ENCODE data around the gene PITPNB. TPM values are rescaled to one million over a fixed set of nuclear protein-coding genes. Genes with fewer than 3 reads are reported as not detected.

The PITPNB gene
- total RNA-seq, result 40.2 TPM
- long read RNA-seq, partial matches to known transcripts, result 1 of 127 reads
- long read RNA-seq, other reads (novel, unspliced or antisense), result 123 of 127 reads

GRCh38 chr22:27919222-27919941, at the start of gene PITPNB:
TSS of gene PITPNB (minus strand) at chr22:27919256. CDS start at chr22:27919191, 65 bp downstream.
- DNase-seq (peak; percentile 98), ATAC-seq (ENCODE audit: poor library complexity) (peak; percentile 98)
- intact Hi-C loops (cut with DNase I), result loop anchor here (5.0 kb wide), 1 partner anchor 73 kb away; no protein-coding TSS in a partner anchor

- DNase-seq, result no peak
- no peak for ATAC-seq (ENCODE audit: poor library complexity)
- intact Hi-C loops (cut with DNase I), result no loop called here
Measured at GRCh38 chr22:27966168-27967064, 47.4 kb upstream of the PITPNB start.

GRCh38 chr22:27962268-27963044, 43.4 kb upstream of the PITPNB start:
- ATAC-seq (ENCODE audit: poor library complexity) (peak; percentile 55), DNase-seq (no peak)
- intact Hi-C loops (cut with DNase I), result no loop called here

DNA sequence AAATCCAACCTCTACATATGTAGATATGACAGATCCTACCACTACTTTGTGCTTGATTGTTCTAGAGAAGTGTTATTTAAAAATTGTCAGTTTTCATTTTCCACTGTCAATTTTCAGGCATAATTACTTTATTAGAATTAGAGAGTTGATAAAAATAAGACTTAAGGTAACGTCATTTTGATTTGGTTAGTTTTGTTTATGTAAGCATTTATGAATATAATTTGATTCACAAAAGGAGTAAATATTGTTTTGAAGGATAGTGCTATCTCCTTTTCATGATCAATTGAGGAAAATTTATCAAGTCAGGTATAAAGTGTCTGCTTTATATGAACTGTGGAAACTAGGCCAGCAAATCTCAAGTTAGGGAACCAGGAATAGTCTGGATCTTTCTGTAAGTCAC, 42.6 kb upstream of the PITPNB start:
- DNase-seq (no peak), ATAC-seq (ENCODE audit: poor library complexity) (no peak)
- intact Hi-C loops (cut with DNase I), result no loop called here

- DNase-seq, result no peak
- no peak for ATAC-seq (ENCODE audit: poor library complexity)
- intact Hi-C loops (cut with DNase I), result no loop called here
Measured at GRCh38 chr22:27961182-27961581, 42.1 kb upstream of the PITPNB start.

- intact Hi-C loops (cut with DNase I), result no loop called here
- ATAC-seq (ENCODE audit: poor library complexity) (peak; percentile 77), DNase-seq (no peak)
Measured at GRCh38 chr22:27959335-27960090, 40.5 kb upstream of the PITPNB start.

DNA sequence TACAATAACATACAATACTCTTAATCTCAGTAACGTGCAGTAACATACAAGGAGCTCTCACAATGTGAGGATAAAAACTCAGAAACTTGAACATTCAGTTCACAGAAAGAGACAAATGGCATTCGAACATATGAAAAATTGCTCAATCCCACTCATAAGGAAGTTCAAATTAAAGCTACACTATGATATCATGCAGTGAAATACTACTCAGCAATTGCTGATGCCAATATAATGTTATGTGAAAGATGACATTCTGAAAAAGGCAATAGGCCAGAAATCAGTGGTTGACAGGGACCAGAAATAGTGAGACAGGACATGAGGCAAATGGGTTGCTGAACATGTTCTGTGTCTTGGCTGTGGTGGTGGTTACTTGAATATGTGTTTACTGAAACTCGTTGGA, 33.7 kb upstream of the PITPNB start:
- DNase-seq (no peak), ATAC-seq (ENCODE audit: poor library complexity) (no peak)
- intact Hi-C loops (cut with DNase I), result no loop called here

GRCh38 chr22:27952091-27952490, 33.0 kb upstream of the PITPNB start:
- intact Hi-C loops (cut with DNase I), result no loop called here
- no peak for ATAC-seq (ENCODE audit: poor library complexity)
- DNase-seq, result no peak

DNA sequence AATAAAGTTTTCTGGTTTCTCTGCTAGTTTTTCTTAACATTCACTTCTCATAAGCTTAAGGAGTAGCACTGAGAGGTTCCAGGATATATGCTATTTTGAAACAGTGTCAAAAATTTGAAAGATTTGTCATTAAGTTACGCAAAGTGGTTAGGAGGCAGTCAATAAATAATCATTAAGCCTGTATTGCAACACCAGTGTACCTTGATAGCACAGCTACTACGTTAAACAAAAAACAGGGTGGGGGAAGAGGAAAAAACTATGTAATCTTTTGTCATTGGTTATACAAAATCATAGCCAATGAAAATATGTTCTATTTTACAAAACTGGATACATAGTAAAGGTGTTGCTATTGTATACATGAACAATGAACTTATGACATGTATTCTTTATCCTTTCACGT, 30.4 kb upstream of the PITPNB start:
- ATAC-seq (ENCODE audit: poor library complexity) (no peak), DNase-seq (no peak)
- intact Hi-C loops (cut with DNase I), result no loop called here

DNA sequence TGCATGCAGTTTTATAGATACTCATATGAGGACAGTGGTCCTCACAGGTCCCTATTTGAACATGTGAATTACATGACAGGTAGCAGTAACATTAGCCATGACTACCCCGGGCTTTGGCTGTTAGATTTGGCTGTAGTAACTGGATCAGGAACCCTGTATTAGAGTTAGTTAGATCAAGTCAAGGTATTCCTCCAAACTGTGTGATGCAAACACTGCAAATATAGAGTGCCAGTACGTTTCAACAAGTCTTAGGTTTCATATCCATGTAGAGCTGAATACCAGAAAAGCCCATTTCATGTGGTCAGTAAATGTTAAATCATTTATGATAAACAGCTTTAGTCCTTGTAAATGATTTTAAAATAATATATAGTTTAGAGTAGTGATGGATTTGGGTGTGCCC, 29.5 kb upstream of the PITPNB start:
- no peak for ATAC-seq (ENCODE audit: poor library complexity)
- no peak for DNase-seq
- intact Hi-C loops (cut with DNase I), result no loop called here

- no peak for ATAC-seq (ENCODE audit: poor library complexity)
- no peak for DNase-seq
- intact Hi-C loops (cut with DNase I), result no loop called here
Measured at GRCh38 chr22:27947448-27947847, 28.4 kb upstream of the PITPNB start.

DNA sequence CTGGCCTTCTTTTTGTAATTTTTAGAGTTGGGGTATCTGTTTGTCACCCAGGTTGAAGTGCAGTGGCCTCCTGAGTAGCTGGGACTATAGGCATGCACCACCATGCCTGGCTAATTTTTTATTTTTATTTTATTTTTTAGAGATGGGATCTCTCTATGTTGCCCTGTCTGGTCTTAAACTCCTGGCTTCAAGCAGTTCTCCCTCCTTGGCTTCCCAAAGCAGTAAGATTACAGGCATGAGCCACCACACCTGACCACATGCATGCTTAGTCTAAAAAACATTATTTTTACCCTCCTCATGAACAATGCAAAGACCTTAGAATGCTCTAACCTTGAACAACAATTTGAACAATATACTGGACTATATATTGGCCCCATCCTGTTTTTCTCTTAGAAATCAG, 22.1 kb upstream of the PITPNB start:
- ATAC-seq (ENCODE audit: poor library complexity) (no peak), DNase-seq (no peak)
- intact Hi-C loops (cut with DNase I), result no loop called here

- DNase-seq (no peak), ATAC-seq (ENCODE audit: poor library complexity) (no peak)
- intact Hi-C loops (cut with DNase I), result no loop called here
Measured at GRCh38 chr22:27937453-27937852, 18.4 kb upstream of the PITPNB start.

DNA sequence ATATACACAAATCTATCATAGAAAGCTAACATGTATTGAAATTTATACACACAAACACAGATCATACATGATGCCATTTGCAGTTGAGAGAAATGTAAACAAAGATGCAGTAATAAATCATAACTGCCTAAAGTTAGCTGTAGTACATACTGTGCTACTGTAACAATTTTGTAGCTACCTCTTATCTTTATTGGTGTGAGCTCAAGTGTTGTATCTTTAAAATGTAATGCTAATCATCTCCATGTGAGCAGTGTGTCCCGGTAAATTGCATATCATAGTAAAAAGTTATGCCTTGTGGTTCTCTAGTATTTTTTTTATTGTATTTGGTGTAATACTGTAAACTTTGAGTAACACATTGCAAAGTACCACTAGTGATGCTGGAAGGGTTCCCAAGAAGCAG, 16.8 kb upstream of the PITPNB start:
- peak; percentile 15 for ATAC-seq (ENCODE audit: poor library complexity)
- intact Hi-C loops (cut with DNase I), result no loop called here
- no peak for DNase-seq

DNA sequence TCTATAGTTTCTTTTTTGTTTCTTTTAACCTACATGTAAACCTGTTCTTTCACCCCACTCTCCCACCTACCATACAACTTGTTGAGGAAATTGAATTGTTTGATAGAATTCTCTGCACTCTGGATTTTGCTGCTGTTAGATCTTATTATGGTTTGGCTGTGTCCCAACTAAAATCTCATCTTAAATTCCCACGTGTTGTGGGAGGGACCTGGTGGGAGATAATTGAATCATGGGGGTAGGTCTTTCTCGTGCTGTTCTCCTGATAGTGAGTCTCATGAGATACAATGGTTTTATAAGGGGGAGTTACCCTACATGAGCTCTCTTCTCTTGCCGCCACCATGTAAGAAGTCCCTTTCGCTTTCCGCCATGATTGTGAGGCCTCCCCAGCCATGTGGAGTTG, 15.0 kb upstream of the PITPNB start:
- ATAC-seq (ENCODE audit: poor library complexity) (no peak), DNase-seq (no peak)
- intact Hi-C loops (cut with DNase I), result no loop called here

DNA sequence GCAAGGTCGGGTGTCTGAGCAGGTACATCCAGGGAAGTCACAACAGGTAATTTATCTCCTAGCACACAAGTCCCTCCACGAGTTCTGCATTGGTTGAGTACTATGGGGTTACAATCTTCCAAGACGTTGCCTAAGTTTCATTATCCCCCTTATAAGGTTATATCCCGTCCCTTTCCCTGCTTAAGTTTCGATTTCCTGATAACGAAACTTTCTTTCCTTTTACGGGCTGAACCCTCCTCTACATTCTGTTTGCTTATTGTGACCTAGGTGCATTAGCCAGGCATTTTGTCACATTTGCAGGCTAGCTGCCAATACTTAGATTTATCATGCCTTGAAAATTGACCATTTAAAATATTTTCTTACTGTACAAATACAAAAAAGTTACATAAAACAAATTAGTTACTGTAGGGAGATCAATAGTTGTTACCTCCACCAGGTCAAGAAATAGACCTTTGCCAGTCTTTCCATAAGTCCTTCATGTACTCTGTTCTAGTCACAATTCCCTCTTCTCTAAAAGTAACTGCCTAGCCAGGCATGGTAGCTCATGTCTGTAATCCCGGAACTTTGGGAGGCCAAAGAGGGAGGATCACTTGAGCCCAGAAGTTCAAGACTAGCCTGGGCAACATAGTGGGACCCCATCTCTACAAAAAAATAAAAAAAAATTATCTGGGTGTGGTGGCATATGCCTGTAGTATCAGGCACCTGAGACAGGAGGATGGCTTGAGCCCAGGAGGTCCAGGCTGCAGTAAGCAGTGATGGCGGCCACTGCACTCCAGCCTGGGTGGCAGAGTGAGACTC, 14.3 kb upstream of the PITPNB start:
- intact Hi-C loops (cut with DNase I), result no loop called here

DNA sequence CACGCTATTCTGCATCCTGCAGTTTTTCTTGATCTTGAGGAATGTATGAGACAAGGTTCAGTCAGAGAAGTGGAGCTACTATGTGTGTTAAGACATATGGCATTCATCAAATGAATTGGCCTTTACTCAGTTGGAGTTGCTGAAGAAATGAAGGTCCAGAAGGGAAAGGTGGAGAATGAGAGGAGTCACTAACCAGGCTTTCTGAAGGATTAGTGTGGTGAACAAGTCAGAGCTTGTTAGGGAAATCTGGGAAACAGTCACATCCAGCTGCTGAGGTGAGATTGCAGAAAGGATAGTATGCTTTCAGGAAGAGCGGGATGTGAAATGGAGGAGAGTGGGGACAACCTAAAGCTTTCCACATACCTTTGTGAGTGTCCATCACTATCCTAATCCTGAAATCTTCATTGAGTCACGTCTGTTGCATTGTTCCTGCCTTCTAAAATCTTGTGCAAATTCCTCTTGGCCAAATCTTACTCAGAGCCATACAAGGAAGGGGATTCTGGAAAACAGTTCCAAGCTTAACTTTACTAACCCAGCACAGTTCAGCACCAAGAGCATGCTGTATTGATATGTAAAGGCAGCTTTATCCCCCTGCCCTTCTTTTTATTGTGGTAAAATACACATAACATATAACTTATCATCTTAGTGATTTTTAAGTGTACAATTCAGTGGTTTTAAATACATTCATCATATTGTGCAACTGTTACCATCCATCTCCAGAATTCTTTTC, 11.4 kb upstream of the PITPNB start:
- intact Hi-C loops (cut with DNase I), result no loop called here

More for the DNA sequence above, 14.3 kb upstream of the PITPNB start:
- ATAC-seq (ENCODE audit: poor library complexity) (no peak), DNase-seq (no peak)

More for the DNA sequence above, 11.4 kb upstream of the PITPNB start:
- ATAC-seq (ENCODE audit: poor library complexity) (no peak), DNase-seq (no peak)
